GM18505 (cell line): ENCODE results near the gene CCDC154.

ENCODE experiments used
- ATAC-seq: cut with Tn5 transposase; IDR thresholded peaks from one replicate; pipeline ENCODE4 v1.9.1; 2021; ENCODE audit not compliant: unreplicated experiment
- POLR2A ChIP-seq: IDR thresholded peaks from 4 replicates; pipeline ENCODE4 v1.6.1; 2011; ENCODE audit warnings: borderline replicate concordance; ENCODE audit not compliant: insufficient read depth, insufficient read length; ENCODE audit errors: extremely low read depth

Gene CCDC154

GRCh38 chr16:1432388-1433262 is 11.7 kb downstream of the CCDC154 start:
- no peak for ATAC-seq
- no peak for TF ChIP-seq POLR2A

- TF ChIP-seq POLR2A: no peak
- no peak for ATAC-seq
These were observed 12.7 kb downstream of the CCDC154 start for GRCh38 chr16:1431497-1432270.

DNA sequence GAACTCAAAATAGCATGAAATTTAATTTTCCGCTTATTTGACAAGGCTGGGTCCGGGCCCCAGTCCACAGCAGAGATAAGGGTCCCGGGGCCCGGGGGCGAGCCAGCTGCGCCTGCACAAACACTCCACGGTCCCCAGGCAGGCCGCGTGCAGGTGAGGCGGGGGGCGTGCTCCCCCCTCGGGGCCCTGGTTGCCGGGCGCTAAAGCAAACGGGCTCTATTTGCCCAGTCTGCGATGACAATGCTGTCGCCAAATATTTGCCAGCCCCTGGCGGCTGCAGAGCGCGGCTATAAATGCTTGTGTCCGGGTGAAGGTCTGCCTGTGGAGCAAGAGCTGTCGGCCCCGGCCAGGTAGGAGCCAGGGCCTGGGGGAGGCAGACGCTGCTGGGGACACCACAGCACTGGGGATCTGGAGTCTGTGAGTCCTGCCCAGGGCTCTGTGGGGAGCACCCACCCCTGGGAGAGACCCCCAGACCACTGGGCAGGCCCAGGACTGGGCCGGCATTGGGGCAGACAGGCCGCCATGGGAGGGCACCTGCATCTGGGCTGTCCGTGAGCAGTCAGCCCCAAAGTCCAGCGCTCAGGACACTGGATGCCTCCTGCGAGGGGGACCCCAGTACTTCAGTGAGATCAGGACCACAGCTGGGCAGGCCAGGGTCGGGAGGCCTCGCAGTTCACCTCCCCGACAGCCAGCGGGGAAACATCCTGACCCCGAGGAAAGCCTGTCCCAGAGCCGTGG is 13.4 kb downstream of the CCDC154 start, which contains the start of gene PERCC1:
Gene PERCC1 (plus strand): TSS at position 320 of the 738 bp plus-strand sequence. CDS start 1,516 bp downstream, outside the sequence.
- ATAC-seq: no peak
- no peak for TF ChIP-seq POLR2A

DNA sequence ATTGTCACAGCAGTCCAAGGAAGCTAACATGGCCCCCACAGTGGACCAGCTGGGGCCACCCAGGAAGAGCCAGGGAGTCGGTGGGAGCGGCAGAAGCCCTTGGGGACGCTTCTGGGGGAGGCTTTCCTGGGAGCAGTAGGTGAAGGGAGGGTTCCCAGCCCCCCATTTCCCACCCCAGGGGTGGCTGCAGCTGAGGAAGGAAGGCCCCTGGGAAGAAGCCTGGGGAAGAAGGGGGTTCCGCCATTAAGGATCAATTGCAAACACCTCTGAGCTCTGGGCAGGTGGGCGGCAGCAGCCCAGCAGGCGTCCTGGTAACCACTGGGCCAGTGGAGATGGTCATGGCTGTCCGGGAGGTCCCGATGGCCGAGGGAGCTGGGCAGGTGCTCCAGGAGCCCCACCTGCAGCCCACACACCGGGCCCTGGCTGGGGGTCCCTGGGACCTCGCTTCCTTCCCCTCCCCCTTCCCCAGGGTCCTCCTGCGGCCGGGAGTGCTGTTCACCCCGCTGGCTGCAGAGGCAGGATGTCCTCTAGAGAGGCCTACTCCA is 14.1 kb downstream of the CCDC154 start:
- TF ChIP-seq POLR2A: no peak
- ATAC-seq: no peak

- no peak for TF ChIP-seq POLR2A
- ATAC-seq: no peak
These were observed 14.7 kb downstream of the CCDC154 start for GRCh38 chr16:1429631-1430030.

GRCh38 chr16:1429012-1429411 is 15.3 kb downstream of the CCDC154 start:
- TF ChIP-seq POLR2A: no peak
- no peak for ATAC-seq

GRCh38 chr16:1428511-1428910 is 15.8 kb downstream of the CCDC154 start:
- no peak for ATAC-seq
- TF ChIP-seq POLR2A: no peak

GRCh38 chr16:1427473-1428461 is 16.6 kb downstream of the CCDC154 start:
- ATAC-seq: no peak
- no peak for TF ChIP-seq POLR2A

- no peak for ATAC-seq
These were observed 17.5 kb downstream of the CCDC154 start for GRCh38 chr16:1426734-1427471.

DNA sequence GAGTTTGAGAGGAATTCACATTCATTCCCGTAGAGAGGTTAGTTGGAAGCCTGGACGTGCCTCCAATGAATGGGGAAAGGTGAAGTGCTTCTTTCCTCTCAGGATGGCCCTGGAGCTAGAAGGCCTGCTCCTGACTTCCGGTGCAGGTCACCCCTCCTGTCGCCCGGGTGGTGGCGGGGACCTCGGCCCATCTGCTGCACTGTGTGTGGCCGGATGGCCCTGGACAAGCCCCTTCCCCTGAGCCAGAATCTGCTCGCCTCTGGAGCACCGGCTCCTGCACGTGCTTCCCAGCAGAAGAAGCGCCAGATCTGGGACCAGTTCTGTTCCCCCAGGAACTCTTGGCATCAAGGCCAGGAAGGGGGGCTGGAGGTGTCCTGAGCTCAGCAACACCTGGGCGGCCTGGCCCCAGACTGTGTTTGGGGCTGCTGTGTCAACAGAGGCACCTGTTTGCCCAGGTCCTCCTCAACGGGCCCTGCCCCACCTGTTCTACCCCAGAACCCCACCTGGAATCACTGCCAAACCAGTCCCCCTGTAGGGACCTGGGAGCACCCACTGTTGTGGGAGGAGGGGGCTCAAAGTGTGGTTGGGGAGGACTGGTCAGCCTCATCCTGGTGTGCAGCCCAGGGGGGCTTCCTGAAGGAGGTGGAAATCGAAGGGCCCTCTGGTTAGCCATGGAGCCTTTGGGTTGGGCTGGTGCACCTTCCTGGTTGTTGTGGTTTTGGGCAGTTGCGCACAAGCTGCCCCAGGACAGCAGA is 18.6 kb downstream of the CCDC154 start:
- TF ChIP-seq POLR2A: no peak
- ATAC-seq: no peak

More at GRCh38 chr16:1426734-1427471, 17.5 kb downstream of the CCDC154 start:
- no peak for TF ChIP-seq POLR2A

- ATAC-seq: no peak
- no peak for TF ChIP-seq POLR2A
These were observed 20.3 kb downstream of the CCDC154 start for GRCh38 chr16:1424028-1424427.
